Kidney epithelial cell (primary cell): Measurements from ENCODE around the gene CDH22. TPM values are rescaled to one million over a fixed set of nuclear protein-coding genes. Genes with fewer than 3 reads are reported as not detected.

Source experiments
- DNase-seq: peaks from one replicate; pipeline ENCODE4 v3.0.0-alpha.2; 2010; ENCODE audit warnings: low read depth
- H3K27me3 ChIP-seq: 2 replicates; pipeline ENCODE4 v1.6.0; 2011; ENCODE audit warnings: low read length; ENCODE audit not compliant: control insufficient read depth, insufficient read depth
- H3K36me3 ChIP-seq: 2 replicates; pipeline ENCODE4 v1.5.1; 2011; ENCODE audit warnings: low read length; ENCODE audit not compliant: control insufficient read depth, insufficient read depth
- H3K4me3 ChIP-seq: 2 replicates; pipeline ENCODE4 v1.5.1; 2011; ENCODE audit warnings: low read depth, mild to moderate bottlenecking, control low read depth, low read length
- CTCF ChIP-seq: IDR thresholded peaks from 2 replicates; pipeline ENCODE4 v1.5.1; 2011; ENCODE audit warnings: mild to moderate bottlenecking, moderate library complexity, low read length, control low read depth, inconsistent platforms; ENCODE audit not compliant: insufficient read depth, poor library complexity, severe bottlenecking
- total RNA-seq: library from RNA; depleted of rRNA; stranded (reverse); fragments of >200 nt; gene quantifications from 2 replicates; pipeline ENCODE4 v1.2.3, GENCODE V29; 2015

Gene CDH22
- total RNA-seq, 1 donor from 2014 or later = not detected

GRCh38 chr20:46317685-46318177 is 9.4 kb upstream of the CDH22 start:
- DNase-seq = no peak

GRCh38 chr20:46316984-46317684 is 8.8 kb upstream of the CDH22 start:
- Histone ChIP-seq H3K27me3 (peaks cover 54% of the 10 kb centered on the region), H3K36me3 (no peaks in the 10 kb centered on the region), H3K4me3 (no peak overlapping the region)
- TF ChIP-seq CTCF = no peak
- DNase-seq = no peak

More at GRCh38 chr20:46317685-46318177, 9.4 kb upstream of the CDH22 start:
- Histone ChIP-seq H3K4me3 (no peak overlapping the region), H3K27me3 (peaks cover 49% of the 10 kb centered on the region), H3K36me3 (no peaks in the 10 kb centered on the region)
- TF ChIP-seq CTCF = no peak

- Histone ChIP-seq H3K36me3 (no peaks in the 10 kb centered on the region), H3K4me3 (no peak overlapping the region), H3K27me3 (peaks cover 69% of the 10 kb centered on the region)
- no peak for DNase-seq
- no peak for TF ChIP-seq CTCF
Measured at GRCh38 chr20:46315311-46315710, 7.0 kb upstream of the CDH22 start.

- peaks cover 86% of the 10 kb centered on the region for H3K27me3 ChIP-seq
- no peak overlapping the region for H3K4me3 ChIP-seq
- H3K36me3 ChIP-seq = no peaks in the 10 kb centered on the region
- TF ChIP-seq CTCF = no peak
- DNase-seq = no peak
Measured at GRCh38 chr20:46312945-46313861, 4.9 kb upstream of the CDH22 start.

- no peak for DNase-seq
Measured at GRCh38 chr20:46312075-46312944, 4.0 kb upstream of the CDH22 start.

More at GRCh38 chr20:46312075-46312944, 4.0 kb upstream of the CDH22 start:
- Histone ChIP-seq H3K36me3 (no peaks in the 10 kb centered on the region), H3K27me3 (peaks cover 87% of the 10 kb centered on the region), H3K4me3 (no peak overlapping the region)
- TF ChIP-seq CTCF = no peak
